GM23248 (cell line): ENCODE results near the gene TIA1.

Source experiments
- EZH2 ChIP-seq: fragments of 200-600 bp; sonication (generic); IDR thresholded peaks from 2 replicates; pipeline ENCODE4 v1.6.1; 2018; ENCODE audit warnings: antibody characterized with exemption, mild to moderate bottlenecking; ENCODE audit not compliant: insufficient read depth, poor library complexity, severe bottlenecking
- EZH2phosphoT487 ChIP-seq: fragments of 200-600 bp; sonication (generic); IDR thresholded peaks from 2 replicates; pipeline ENCODE4 v1.6.1; 2018; ENCODE audit warnings: antibody characterized with exemption, moderate library complexity, mild to moderate bottlenecking, low read depth; ENCODE audit not compliant: insufficient read depth

DNA sequence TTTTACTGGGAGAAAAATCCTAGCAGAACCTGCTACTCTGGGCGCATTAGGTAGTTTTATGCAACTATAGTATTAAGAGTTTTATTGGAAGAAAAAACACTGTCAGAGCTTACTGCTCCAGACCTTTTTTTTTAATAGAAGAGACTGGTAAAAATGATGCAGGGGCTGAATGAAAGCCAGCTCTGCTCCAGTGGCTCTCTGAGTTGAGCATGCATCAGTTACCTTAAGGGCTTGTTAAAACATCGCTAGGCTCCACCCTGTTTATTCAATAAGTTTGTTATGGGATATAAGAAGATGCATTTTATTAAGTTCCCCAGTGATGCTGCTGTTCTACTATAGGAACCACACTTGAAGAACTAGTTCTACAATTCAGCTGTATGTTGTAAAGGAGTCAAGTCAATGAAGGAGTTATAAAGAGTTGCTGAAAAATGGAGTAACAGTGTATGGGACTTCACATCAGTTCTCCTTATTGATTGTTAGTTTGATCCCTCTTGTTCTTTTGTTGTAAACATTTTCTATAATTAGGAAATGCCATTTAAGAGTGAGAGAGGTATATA is 31.9 kb upstream of the TIA1 start:
- TF ChIP-seq EZH2 (no peak), EZH2phosphoT487 (no peak)
